ENCODE data around the gene MORC1.
"Not testable (repeated sequence)": the region's sequence is repeated elsewhere in the genome, so short reads cannot be mapped to it uniquely, and the experiment has no call there.

The MORC1 gene, protein sequence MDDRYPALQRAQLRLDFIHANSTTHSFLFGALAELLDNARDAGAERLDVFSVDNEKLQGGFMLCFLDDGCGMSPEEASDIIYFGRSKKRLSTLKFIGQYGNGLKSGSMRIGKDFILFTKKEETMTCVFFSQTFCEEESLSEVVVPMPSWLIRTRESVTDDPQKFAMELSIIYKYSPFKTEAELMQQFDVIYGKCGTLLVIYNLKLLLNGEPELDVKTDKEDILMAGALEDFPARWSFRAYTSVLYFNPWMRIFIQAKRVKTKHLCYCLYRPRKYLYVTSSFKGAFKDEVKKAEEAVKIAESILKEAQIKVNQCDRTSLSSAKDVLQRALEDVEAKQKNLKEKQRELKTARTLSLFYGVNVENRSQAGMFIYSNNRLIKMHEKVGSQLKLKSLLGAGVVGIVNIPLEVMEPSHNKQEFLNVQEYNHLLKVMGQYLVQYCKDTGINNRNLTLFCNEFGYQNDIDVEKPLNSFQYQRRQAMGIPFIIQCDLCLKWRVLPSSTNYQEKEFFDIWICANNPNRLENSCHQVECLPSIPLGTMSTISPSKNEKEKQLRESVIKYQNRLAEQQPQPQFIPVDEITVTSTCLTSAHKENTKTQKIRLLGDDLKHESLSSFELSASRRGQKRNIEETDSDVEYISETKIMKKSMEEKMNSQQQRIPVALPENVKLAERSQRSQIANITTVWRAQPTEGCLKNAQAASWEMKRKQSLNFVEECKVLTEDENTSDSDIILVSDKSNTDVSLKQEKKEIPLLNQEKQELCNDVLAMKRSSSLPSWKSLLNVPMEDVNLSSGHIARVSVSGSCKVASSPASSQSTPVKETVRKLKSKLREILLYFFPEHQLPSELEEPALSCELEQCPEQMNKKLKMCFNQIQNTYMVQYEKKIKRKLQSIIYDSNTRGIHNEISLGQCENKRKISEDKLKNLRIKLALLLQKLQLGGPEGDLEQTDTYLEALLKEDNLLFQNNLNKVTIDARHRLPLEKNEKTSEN

DNA sequence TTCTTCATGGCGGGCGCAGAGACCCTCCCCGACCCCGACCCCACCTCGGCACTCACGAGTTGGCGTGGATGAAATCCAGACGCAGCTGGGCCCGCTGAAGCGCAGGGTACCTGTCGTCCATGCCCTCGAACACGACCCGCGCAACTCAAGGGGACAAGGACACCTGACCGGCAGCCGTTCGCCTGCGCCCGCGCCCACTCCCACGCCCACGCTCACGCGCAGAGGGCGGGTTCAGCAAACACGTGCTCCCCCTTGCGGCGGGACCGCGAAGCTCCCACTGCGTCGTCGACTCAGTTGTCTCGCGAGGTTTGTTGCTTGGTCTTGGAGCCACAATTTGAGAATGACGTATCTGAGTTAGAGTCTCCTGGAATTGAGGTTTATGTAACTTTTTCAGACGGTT, at the start of gene MORC1:
Gene MORC1 (minus strand): TSS at position 196 of the 400 bp plus-strand sequence. CDS start 75 bp downstream, at position 121.
- DNase-seq = no peak

DNA sequence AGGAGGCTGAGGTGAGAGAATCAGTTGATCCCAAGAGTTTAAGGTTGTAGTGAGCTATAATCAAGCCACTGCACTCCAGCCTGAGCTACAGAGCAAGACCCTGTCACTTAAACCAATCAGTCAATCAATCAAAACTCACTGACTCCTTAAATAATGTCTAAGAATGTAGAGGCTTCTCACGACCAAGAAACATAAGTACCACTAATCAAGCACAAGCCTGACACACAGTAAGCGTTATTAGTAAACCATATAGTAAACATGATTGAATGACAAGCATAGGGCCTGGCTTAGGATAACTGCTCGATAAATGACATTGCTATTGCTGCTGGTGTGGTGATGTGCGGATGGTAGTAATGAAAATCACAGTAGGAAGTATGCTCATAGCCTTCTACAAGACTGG, 48.0 kb upstream of the MORC1 start:
- no peak for DNase-seq

DNA sequence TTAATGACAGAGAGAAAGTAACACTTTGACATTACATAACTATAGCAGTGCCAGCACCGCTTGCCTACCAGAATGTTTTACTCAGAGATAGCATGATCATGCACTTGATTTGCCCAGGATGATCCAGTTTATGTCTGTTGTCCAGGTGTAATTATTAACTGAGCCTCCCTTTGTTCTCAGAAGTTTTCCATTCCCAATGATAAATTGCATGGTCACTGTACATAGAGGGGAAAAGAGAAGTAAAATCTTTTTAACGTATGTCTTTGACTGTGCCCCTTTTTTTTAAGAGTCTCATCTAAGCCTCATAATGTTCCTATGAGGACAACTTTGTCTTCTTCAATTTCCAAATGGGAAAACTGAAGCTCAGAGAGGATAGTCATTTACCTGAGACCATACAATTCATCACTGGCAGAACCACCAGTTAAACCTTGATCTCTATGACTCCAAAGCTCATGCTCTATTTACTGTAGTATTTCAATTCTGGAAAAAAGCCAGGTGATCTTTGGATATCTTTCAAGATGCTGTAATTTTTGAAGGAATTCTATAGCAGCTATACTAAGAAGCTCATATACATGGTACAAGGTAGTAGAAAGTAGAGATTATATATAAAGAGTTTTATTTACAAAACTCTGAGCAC, 43.7 kb upstream of the MORC1 start:
- DNase-seq = no peak

DNA sequence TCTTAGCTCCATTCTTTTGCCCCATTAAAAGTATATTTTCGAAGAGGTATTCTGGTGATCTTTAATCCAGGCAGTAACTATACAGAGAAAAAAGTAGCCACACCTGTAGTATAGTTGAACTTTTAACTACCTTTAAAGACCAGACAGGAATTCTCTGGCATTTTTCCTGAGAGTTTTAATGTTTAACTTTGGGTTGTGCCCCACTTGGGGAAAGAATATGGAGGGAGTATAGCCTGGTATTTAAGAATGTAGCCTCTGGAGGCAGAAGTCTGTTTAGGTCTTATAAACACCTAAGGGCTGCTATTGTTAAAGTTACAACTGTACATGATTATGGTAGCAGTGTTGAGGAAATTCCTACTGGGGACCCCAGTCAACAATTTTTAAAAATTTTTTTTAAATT, 37.9 kb upstream of the MORC1 start:
- no peak for DNase-seq

DNA sequence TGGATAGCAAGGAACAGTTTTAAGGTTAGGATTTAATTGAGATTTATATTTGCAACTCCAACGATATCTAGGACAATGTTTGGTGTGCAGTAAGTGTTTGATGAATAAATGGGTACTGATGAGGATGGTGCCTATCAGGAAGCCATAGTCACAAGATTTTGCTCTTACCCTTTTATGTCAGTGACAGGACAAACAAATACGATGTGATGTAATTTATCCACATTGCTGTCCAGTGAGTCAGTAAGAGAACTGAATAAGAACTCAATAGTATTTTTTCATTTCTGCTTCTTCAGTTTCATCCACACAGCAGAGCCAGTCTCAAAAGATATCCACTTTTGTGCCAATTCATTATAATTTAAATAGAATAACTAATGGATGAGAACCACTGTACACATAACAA, 37.0 kb upstream of the MORC1 start:
- no peak for DNase-seq

DNA sequence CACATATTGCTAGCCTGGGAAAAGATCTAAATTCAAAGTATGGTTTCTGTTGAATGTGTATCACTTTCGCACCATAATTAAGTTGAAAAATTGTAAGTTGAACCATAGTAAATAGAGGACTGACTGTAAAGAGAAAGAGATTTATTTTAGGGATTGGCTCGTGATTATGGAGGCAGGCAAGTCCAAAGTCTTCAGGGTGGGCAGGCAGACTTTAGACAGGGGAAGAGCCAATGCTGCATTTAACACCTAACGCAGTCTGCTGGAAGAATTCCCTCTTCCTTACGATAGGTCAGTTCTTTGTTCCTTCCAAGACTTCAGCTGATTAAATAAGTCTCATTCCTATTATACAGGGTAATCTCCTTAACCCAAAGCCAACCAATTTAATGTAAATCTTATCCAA, 34.4 kb upstream of the MORC1 start:
- DNase-seq = no peak

DNA sequence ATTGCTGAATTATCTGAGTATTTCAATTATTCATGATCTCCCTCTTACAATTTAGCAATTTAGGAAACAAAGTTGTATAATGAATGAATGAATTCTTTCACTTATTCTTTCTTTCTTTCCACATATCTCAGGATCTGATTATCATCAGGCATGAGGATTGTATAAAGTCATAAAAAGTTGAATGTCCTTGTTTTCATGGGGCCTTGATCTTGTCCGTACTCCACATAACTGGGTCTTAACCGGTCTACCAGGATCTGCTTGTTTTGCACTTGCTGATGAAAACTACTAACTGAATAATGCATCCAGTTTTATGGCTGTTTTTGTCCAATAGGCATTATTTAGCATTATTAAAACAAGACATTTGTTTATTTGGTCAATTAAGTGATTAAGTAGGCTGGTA, 31.1 kb upstream of the MORC1 start:
- no peak for DNase-seq

DNA sequence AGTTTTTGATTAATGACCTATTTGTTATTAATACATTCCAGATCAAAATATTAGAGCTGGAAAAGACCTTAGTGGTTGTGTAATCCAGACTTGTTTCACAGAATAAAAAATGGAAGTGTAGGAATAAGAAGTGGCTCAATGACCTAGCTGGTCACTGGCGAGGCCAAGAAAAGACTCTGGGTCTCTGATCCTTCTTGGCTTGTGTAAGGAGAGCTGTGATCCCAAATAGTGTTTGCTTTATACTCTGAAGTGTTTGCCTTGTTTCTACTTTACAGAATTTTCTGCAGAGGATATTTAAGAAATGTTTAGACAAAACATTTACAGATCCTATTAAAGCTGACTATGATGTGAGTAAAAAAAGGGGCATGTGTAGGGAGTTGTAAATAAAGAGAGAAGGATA, 25.7 kb upstream of the MORC1 start:
- DNase-seq = no peak

DNA sequence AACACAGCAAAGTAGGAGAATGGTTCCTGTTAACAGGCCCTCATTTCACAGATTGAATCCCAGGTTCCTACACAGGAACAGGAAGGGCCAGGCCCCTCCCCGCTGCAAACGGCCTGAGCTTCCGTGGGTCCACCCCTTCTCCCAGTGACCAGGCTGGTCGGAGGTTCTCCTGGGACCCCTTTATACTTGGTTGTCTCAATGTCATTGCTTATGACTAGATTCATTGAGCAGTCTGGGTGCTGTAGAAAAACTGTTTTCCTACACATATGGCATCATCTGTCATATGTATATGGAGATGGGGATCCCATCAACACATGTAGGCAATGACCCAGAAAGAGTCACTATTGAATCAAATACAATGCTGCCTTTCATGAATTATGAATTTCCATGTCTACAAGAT, 22.4 kb upstream of the MORC1 start:
- no peak for DNase-seq

DNA sequence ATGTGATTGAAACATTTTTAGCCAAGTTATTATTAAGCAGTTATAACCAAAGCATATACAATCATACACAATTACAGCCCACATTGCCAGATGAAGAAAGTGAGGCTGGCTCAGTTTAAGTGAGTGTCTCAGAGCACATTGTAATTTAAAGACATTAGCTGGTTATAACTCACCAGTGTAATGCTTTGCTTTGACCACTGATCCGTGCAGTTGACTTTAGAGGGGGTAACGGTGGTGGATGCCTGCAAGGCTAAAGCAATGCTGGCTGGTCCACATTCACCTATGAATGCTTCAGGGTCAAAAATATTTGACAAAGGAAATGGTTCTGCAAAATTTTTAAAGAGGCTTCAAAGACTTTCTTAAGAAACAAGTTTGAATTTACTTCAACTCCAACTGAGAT, 19.8 kb upstream of the MORC1 start:
- DNase-seq = no peak

DNA sequence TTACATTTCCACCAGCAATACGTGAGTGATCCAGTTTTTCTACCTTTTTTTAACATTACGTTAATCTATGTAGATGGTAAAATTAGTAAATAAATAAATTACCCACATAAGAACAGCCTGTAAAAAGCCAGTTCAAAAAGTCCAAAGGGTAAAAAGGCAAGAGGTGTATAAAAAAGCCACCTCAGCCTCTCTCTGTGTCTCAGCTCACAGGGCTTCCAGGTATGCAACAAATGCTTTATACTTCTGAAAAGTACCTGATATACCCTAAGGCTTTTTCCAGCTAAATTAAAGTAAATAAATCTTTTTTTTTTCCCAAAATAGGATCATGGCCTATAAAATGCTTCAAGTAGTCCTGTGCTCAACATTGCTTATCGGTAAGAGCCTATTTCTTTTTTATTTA, 18.6 kb upstream of the MORC1 start, which contains the start of gene C3orf85:
Gene C3orf85 (plus strand): TSS at position 197 of the 400 bp plus-strand sequence. CDS start 129 bp downstream, at position 326.
- no peak for DNase-seq

DNA sequence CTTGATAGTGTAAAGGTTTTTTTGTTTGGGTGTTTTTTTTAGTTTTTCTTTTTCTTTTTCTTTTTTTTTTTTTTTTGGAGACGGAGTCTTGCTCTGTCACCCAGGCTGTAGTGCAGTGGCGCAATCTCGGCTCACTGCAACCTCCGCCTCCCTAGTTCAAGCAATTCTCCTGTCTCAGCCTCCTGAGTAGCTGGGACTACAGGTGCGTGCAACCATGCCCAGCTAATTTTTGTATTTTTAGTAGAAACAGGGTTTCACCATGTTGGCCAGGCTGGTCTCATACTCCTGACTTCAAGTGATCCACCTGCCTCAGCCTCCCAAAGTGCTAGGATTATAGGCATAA, 15.5 kb upstream of the MORC1 start:
- not testable (repeated sequence) for DNase-seq

DNA sequence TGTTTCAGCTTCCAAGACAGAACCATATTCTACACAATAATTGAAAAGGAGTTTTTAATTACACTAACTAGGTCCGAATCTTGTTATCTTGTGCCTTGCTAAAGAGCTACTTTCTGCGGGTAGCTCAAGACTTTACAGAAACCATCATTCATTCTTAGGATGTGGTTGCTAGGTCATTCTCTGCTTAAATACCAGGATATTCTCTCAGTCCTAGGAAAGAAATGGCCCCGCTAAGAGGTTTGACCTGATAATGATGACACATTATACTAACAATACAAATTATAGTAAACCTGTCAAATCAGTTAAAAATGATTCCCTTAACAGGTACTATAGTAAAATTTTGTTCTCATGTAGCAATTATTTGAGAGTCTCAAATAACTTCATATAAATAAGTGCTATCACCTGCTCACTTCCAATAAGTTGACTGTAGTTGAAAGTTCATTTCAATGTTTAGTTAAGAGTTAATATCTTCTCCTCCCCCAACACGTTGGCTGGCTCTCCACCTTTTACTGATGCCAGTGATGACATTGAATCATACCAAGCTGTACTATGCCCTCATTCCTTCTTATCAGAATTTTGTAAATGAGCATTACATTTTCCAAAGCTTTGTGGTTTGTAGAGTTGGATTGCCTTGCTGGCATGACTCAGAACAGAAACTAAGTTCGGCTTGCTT, 15.0 kb upstream of the MORC1 start:
- no peak for DNase-seq

DNA sequence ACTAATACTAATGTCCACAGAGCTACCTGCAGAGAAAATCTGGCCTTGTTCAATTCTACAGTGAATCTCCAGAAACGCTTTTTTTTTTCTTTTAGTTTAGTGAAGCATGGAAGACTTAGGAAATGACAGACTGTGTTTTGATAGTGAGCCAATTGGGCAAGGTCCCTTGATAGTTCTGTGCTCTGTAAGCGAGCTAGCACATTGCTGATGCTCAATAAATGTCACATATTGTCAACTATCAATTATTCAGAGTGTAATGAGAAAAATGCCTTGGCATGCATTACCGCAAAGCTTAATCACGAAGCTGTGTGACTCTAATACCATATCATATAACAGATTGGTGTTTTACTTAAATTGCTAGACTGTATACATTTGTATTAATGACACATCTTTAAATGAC, 13.3 kb upstream of the MORC1 start:
- DNase-seq = no peak

DNA sequence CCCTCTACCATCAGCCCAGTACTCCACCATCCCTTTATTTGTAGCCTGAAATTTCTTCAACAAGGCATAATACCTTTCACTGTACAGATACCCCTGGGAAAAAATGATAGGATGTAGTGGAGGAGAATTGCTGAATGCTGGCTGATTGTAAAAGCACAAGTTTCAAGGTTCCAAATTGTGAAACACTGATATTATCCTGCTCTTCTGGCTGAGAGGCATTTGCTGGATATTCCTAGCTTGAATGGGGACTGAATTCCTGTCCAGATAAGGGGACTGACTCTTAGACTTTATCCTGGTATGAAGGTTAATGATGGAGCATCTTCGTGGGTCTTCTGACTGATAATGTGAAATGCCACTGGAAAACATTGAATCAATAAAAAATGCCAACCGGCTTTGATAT, 9.6 kb upstream of the MORC1 start:
- DNase-seq = no peak

DNA sequence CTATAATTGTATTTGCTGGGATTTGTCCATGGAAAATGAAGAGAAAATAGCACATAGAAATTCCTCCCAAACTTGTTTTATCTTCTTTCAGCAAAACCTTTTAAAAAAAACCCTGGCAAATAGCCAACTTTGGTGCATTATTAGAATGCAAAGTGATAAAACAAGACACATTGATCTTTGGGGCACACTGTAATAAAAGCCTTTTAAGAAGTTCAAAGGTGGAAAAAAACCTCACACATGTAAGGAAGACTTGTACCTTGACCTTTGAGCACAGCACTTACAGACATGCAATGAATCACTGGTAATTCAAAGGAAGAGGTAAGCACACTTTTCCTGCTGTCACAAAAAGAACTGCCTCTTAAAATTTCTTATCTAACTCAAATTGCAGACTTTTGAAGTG, 8.0 kb upstream of the MORC1 start:
- DNase-seq = no peak

DNA sequence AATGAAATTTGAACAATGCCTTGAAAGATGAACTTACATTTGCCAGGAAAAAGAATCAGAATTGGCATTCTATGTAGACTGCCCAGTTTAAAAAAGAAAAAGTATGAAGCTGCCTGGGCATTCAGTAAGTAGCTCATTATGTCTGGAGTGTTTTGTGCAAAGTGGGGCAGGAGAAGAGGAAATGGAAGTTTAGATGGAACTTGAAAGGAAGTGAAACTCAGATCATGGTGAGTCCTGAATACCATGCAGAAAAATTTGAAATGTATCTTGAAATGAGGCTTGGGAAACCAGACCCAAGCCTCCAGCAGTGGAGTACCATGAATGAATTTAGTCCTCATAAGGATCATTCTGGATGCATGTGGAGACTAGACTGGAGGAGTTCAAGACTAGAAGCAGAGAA, 4.8 kb upstream of the MORC1 start:
- no peak for DNase-seq

DNA sequence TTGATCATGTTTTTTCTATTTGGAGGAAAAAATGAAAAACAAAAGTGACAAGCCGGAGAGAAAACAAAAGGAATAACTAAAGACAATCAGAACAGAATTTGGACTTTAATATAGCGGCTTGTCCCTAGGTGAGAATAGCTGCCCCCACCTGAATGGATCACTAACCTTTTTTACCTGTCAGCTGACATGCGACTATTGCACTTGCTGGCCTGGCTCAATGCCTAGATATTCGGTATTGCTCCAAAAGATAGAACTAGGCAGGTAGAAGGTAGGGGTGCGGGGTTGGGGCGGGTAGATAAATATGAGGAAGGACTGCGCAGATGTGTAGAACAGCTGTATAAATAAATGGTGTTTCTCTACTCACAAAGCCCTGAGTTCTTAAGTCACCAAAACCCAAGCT, 650 bp upstream of the MORC1 start:
- DNase-seq = no peak

DNA sequence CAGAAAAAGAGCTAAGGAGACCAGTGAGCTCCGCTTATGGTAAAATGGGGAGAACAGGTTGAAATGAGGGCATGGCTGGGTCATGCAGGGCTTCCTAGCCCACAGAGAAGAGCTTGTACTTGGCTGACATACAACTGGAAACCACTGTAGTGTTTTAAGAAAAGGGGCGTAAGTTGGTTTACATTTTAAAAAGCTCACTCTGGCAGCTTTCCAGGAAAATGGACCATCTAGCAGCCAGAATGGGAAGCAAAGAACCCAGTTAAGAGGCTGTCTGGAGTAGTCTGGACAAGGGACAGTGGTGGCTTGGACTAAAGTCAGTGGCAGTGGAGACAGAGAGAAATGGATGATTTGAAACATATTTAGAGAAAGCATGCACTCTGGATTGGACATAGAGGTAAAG, 1.9 kb downstream of the MORC1 start:
- no peak for DNase-seq

DNA sequence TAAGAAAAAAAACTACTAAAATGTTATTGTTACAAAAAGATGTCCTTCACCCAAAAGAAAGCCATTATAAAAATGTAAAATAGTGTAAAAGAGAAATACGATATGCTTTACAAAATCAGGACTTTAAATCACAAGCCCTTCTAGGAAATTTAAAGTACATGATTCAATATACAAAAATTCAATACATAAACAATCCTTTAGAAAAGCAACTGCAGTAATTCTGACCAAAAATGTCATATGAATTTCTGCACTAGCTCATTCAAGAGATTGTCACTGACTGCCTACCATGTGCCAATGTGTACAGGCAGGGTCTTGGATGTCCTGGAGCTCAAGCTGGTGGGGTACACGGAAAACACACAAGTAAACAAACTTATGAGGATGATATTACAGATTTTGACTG, 2.5 kb downstream of the MORC1 start:
- no peak for DNase-seq

DNA sequence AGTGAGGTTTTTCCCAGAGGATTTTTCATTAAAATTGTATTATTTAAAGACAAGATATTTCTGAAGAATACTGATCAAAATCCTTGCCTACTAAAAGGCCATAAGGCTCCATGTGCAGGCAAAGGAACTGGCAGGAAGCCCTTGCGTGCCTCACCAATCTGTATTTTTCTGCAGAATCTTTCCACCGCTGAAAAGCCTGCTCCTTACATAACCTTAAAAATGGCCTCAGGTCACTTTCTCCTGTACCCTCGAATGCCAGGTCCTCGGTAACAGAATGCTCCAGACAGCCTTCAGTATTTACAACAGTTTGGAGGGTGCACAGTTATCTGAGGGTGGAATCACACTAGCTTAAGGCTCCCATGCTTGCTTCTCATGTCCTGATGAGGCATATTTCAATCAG, 3.2 kb downstream of the MORC1 start:
- no peak for DNase-seq

DNA sequence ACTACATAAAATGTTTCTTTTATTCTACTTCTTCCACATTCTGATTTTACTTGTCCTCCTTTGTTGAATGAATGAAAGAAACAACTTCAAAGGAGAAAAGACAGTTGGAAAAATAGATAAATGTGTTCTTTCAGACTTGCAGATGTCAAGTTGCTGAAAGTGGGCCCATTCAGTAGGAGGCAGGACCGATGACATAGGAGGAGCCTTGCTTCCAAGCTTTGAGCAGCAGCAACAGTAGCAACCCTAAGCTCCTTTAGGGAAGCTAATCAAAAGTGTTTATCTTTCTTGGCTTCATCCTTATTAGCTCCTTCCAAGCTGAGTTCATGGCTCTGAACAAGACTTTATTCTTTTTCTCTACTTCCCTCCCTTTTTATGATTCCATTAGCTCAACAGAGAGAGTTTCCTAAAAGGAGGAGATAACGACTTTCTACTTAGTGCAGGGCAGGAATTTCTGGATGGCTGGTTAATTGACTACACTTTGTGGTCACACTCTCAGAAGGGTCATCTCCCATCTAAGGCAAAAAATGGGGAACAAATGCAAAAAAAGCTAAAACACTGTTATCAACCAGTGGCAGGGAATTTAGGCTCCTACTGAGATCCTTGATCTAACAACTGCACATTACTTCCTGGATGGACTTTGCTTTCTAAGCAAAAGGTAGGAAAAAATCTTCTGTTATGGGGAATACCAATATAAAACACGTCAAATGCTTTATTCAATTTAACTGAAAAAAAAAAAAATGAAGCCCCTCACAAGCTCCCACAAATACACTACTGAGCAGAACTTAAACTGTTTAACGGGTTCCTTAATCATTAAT, 4.8 kb downstream of the MORC1 start:
- DNase-seq = no peak
